Measurements from ENCODE around the gene PRSS2.

PRSS2 gene

DNA sequence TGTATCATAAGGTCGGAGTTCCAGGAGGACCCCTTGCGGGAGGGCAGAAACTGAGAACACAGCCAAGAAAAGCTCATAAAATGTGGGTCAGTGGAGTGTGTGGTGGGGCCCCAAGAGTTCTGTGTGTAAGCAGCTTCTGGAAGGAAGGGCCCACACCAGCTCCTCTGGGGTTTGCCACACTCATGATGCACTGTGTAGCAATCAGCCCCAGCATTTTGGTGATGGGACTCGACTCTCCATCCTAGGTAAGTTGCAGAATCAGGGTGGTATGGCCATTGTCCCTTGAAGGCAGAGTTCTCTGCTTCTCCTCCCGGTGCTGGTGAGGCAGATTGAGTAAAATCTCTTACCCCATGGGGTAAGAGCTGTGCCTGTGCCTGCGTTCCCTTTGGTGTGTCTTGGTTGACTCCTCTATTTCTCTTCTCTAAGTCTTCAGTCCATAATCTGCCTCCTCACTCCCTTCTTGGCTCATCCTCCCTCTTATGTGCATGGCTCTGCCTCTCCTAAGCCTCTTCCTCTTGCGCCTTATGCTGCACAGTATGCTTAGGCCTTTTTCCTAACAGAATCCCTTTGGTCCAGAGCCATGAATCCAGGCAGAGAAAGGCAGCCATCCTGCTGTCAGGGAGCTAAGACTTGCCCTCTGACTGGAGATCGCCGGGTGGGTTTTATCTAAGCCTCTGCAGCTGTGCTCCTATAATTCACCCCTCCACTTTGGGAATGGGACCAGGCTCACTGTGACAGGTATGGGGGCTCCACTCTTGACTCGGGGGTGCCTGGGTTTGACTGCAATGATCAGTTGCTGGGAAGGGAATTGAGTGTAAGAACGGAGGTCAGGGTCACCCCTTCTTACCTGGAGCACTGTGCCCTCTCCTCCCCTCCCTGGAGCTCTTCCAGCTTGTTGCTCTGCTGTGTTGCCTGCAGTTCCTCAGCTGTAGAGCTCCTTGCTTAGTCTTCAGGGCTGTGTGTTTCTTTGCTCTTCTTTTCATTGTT lies 17.8 kb downstream of the PRSS2 start:
- no peak for DNase-seq

DNA sequence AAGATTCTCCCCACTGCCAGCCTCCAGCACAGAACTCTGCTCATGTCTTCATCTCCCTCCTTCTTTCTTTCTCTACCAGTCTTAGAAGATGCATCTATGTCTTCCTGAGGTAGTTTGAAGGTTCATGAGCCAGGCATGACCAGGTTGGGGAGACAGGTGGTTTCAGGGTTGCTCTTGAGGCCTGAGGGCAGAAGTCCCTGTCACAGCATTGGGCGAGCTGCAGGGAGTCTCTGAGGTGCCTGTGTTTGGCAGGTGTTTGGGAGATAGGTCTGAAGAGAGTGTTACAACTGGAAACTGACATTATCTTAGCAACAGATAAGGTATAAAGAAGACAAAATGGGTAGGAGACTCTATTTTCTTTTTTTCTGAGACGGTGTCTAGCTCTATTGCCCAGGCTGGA lies 18.7 kb downstream of the PRSS2 start:
- DNase-seq, result no peak

DNA sequence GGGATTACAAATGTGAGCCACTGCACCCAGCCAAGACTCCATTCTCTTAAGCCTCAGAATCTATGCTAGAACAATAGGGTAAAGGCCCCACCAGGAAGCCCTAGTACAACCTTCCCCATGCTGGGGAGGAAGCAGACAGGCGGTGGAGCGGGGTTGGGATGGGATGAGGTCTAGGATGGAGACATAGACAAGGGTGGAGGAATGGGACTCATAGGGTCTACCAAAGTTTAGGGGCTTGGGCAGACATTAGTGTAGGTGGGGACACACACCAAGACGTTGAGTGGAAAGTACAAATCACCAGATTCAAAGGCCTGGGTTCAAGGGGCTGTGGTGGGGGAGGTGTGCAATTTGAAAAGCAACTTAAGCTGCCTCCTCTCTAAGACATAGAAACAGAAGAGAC lies 19.3 kb downstream of the PRSS2 start:
- no peak for DNase-seq

DNA sequence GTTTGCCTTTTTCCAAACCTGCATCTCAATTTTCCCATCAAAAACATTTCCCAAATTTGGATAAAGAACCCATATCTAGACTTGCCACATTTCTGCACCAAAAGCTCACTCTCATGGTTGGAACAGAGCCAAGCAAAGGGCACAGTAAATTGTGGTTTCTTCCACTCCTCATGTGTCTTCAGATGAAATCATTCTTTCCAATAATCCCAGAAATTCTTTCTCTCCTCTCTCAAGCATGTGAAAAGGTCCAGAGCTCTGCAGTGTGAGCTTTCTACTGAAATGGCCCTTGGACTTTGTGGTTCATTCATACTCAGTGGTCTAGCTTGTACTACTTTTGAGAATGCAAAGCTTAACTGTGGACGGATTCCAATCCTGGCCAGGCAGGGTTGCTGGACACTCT lies 19.8 kb downstream of the PRSS2 start:
- DNase-seq, result no peak

DNA sequence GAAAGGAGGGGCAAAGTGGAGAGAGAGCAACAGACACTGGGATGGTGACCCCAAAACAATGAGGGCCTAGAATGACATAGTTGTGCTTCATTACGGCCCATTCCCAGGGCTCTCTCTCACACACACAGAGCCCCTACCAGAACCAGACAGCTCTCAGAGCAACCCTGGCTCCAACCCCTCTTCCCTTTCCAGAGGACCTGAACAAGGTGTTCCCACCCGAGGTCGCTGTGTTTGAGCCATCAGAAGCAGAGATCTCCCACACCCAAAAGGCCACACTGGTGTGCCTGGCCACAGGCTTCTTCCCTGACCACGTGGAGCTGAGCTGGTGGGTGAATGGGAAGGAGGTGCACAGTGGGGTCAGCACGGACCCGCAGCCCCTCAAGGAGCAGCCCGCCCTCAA lies 20.7 kb downstream of the PRSS2 start:
- DNase-seq, result no peak

DNA sequence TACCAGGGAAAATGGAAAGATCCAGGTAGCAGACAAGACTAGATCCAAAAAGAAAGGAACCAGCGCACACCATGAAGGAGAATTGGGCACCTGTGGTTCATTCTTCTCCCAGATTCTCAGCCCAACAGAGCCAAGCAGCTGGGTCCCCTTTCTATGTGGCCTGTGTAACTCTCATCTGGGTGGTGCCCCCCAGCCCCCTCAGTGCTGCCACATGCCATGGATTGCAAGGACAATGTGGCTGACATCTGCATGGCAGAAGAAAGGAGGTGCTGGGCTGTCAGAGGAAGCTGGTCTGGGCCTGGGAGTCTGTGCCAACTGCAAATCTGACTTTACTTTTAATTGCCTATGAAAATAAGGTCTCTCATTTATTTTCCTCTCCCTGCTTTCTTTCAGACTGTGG lies 21.4 kb downstream of the PRSS2 start:
- DNase-seq, result no peak

DNA sequence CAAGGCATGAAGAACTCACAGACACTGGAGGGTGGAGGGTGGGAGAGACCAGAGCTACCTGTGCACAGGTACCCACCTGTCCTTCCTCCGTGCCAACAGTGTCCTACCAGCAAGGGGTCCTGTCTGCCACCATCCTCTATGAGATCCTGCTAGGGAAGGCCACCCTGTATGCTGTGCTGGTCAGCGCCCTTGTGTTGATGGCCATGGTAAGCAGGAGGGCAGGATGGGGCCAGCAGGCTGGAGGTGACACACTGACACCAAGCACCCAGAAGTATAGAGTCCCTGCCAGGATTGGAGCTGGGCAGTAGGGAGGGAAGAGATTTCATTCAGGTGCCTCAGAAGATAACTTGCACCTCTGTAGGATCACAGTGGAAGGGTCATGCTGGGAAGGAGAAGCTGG lies 21.8 kb downstream of the PRSS2 start:
- no peak for DNase-seq

DNA sequence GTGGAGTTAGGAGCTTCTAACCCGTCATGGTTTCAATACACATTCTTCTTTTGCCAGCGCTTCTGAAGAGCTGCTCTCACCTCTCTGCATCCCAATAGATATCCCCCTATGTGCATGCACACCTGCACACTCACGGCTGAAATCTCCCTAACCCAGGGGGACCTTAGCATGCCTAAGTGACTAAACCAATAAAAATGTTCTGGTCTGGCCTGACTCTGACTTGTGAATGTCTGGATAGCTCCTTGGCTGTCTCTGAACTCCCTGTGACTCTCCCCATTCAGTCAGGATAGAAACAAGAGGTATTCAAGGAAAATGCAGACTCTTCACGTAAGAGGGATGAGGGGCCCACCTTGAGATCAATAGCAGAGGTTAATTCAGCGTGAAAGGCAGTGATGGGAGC lies 22.4 kb downstream of the PRSS2 start:
- DNase-seq, result no peak

DNA sequence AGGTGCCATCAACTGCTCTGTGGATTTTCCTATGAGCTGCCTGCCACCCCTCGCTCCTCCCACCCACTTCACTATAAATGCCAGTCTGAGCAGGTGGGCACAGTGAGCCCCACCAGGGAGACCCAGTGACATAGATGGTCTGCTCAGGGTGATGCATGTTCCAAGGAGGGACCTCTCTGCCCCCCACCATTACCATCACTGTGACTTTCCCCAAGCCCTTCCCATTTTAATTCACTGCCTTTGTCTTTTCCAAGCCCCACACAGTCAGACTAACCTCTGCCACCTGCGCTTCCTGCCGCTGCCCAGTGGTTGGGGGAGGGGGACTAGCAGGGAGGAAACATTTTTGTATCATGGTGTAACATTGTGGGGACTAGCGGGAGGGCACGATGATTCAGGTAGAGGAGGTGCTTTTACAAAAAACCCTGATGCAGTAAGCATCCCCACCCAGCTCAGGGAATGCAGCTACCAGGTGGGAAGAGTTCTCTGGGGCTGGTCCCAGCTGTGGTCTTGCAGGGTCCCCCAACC lies 24.6 kb downstream of the PRSS2 start:
- DNase-seq, result no peak

DNA sequence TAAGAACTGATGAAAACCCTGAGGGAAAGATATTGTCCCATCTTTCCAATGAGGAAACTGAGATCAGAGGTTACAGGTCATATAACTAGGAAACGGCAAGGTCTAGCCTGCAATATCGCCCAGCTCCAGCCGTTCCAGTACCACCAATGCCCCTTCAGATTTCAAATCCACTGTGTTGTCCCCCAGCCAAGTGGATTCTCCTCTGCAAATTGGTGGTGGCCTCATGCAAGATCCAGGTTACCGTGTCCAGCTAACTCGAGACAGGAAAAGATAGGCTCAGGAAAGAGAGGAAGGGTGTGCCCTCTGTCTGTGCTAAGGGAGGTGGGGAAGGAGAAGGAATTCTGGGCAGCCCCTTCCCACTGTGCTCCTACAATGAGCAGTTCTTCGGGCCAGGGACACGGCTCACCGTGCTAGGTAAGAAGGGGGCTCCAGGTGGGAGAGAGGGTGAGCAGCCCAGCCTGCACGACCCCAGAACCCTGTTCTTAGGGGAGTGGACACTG lies 25.3 kb downstream of the PRSS2 start:
- no peak for DNase-seq

DNA sequence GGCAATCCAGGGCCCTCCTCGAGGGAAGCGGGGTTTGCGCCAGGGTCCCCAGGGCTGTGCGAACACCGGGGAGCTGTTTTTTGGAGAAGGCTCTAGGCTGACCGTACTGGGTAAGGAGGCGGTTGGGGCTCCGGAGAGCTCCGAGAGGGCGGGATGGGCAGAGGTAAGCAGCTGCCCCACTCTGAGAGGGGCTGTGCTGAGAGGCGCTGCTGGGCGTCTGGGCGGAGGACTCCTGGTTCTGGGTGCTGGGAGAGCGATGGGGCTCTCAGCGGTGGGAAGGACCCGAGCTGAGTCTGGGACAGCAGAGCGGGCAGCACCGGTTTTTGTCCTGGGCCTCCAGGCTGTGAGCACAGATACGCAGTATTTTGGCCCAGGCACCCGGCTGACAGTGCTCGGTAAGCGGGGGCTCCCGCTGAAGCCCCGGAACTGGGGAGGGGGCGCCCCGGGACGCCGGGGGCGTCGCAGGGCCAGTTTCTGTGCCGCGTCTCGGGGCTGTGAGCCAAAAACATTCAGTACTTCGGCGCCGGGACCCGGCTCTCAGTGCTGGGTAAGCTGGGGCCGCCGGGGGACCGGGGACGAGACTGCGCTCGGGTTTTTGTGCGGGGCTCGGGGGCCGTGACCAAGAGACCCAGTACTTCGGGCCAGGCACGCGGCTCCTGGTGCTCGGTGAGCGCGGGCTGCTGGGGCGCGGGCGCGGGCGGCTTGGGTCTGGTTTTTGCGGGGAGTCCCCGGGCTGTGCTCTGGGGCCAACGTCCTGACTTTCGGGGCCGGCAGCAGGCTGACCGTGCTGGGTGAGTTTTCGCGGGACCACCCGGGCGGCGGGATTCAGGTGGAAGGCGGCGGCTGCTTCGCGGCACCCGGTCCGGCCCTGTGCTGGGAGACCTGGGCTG lies 26.0 kb downstream of the PRSS2 start:
- DNase-seq, result no peak

DNA sequence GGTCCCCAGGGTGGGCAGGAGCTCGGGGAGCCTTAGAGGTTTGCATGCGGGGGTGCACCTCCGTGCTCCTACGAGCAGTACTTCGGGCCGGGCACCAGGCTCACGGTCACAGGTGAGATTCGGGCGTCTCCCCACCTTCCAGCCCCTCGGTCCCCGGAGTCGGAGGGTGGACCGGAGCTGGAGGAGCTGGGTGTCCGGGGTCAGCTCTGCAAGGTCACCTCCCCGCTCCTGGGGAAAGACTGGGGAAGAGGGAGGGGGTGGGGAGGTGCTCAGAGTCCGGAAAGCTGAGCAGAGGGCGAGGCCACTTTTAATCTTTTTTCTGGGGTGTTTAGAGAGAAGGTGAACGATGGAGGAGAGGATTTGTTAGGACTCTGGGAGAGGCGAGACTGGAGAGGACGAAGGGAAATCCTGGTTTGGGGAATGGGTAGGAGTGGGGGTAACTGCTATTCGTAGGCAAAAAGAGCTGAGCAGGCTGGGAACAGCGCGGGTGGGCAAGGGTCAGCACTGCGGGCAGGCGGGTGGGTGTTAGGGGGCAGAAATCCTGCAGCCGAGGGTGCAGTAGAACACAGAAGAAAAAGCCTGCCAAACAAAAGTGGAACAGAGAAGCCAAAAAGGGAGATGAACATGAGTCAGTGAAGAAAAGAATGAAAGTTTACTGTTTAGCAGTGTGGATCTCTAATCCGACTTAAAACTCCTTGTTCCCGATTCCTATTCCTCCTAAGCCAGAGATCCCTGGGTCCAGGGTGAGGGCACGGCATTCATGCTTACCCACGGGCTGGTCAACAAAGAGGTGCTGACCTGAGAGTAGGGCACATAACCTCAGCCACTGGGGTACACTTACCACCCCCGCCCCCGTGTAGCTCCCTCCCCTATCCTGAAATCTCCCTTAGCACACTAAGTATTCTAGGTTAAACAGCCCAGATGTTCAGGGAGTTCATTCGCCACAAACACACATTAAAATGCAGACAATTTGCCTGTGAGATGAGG lies 26.9 kb downstream of the PRSS2 start:
- DNase-seq, result no peak

DNA sequence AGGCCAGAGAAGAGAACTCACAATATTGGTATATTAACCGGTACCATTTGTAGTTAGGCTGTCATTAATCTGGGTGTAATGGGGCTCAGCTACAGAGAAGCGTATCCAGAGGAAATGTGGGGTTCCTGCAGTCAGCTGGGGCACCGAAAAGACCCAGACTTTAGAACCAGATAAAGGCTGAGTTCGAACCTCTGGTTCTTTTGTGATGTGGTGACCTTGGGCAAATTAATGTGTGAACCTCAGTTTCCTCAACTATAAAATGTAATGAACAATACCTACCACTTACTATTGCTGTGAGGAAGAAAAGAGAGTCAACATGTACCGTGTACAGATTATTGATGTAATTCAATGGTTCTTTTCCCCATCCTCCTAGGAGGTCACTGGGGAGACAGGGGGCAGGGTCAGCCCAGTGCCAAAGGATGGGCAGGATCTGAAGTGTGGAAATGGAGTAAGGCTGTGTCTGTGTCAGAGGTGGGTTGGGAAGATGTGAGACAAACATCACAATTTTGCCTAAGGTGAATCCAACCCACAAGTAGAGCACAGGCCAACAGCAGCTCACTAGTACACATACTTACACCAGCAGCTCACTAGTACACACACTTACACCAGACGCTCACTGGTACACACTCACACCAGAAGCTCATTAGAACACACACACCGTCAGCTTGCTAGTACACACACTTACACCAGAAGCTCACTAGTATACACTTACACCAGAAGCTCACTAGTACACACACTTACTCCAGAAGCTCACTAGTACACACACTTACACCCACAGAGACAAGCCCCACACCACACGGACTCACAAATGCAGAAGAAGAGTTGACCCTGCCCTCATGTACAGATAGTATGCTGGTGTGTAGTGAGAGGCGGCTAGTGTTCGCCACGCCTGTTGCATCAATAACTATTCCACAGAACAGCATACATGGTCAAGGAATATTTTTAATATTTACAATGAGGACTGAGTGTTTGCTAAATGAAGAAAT lies 28.0 kb downstream of the PRSS2 start:
- no peak for DNase-seq

DNA sequence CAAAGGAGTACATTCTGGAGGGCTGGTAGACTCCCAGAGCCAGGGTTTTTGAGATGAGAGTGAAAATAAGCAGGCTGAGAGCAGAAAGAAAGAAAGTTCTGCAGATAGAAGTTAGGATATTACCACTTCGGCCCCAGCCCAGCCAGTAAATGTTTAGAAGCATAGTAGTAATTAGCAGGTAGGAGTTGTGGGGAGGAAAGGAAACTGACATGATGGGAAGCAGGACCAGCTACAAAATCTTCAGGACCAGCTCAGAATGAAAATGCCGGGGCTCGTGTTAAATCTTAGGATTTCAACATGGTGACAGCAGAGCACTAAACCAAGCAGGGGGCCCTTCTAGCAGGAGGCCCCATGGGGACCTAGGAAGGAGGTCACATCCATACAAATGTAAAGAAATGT lies 28.7 kb downstream of the PRSS2 start:
- DNase-seq, result no peak

DNA sequence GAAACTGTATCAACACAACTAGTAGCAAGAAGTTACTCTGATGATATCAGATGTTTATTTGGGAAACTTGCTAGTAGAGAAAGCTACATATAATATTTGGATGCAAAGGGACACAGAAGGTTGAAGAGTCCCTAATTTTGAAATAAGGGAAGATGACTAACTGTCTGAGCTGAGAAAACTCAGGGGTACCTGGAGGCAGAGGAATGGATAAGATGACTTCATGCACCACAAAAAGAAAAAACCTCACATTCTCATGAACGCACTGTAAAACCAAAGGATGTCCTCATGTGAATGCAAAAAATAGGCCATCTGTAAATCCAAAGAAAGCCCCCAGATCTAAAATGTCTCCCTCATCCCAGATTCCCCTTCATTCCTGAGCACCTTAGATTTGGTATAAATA lies 29.3 kb downstream of the PRSS2 start:
- no peak for DNase-seq

DNA sequence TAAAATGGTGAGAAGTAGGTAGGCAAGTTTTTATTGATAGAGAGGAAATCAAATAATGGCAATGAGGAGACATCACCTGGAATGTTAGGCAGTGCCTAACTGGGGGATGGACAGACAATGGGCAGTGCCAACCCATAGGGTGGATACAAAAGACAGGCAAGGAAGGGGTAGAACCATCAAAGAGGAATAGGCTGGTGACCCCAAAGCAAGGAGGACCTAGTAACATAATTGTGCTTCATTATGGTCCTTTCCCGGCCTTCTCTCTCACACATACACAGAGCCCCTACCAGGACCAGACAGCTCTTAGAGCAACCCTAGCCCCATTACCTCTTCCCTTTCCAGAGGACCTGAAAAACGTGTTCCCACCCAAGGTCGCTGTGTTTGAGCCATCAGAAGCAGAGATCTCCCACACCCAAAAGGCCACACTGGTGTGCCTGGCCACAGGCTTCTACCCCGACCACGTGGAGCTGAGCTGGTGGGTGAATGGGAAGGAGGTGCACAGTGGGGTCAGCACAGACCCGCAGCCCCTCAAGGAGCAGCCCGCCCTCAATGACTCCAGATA lies 30.0 kb downstream of the PRSS2 start:
- no peak for DNase-seq

DNA sequence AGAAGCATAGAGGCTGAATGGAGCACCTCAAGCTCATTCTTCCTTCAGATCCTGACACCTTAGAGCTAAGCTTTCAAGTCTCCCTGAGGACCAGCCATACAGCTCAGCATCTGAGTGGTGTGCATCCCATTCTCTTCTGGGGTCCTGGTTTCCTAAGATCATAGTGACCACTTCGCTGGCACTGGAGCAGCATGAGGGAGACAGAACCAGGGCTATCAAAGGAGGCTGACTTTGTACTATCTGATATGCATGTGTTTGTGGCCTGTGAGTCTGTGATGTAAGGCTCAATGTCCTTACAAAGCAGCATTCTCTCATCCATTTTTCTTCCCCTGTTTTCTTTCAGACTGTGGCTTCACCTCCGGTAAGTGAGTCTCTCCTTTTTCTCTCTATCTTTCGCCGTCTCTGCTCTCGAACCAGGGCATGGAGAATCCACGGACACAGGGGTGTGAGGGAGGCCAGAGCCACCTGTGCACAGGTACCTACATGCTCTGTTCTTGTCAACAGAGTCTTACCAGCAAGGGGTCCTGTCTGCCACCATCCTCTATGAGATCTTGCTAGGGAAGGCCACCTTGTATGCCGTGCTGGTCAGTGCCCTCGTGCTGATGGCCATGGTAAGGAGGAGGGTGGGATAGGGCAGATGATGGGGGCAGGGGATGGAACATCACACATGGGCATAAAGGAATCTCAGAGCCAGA lies 31.0 kb downstream of the PRSS2 start:
- no peak for DNase-seq

DNA sequence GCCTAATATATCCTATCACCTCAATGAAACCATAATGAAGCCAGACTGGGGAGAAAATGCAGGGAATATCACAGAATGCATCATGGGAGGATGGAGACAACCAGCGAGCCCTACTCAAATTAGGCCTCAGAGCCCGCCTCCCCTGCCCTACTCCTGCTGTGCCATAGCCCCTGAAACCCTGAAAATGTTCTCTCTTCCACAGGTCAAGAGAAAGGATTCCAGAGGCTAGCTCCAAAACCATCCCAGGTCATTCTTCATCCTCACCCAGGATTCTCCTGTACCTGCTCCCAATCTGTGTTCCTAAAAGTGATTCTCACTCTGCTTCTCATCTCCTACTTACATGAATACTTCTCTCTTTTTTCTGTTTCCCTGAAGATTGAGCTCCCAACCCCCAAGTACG lies 31.5 kb downstream of the PRSS2 start:
- no peak for DNase-seq

DNA sequence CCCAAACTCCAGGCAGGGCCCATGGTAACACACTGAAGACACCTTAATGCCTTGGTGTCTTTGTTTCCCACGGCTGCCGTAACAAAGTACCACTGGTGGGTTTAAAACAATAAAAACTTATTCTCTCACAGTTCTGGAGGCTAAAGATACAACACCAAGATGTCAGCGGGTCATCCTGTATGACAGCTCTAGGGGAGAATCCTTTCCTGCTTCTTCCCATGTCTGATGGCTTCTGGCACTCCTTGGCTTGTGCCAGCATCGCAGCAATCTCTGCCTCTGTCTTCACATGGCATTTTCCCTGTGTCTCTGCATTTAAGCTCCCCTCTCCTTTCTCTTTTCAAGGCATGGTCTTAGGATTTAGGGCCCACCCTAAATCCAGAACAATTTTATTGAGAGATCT lies 33.1 kb downstream of the PRSS2 start:
- DNase-seq, result no peak

DNA sequence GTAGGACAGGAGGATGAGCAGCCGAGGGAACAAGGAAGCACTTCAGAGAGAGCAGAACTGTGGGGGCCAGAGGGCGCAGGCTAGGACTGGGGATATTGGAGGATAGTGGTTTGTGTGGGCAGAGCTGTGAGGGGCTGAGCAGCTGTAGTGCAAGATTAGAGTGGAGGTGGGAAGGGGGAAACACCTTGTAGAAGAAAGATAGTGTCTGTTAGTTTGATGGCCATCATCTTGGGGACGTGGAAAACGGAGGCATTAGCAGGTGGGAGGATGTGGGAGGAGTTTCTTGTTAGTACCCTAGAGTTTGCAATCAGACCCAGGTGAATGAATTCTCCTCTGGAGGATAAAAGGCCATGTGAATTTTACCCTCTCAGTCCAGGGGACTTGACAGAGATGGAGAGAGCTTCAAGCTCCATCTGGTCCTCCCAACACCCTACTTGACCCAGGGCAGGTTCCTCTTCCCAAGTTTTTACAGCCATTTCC lies 34.0 kb downstream of the PRSS2 start:
- no peak for DNase-seq
